ENCODE measurements around the gene TADA3.

TADA3 gene, protein sequence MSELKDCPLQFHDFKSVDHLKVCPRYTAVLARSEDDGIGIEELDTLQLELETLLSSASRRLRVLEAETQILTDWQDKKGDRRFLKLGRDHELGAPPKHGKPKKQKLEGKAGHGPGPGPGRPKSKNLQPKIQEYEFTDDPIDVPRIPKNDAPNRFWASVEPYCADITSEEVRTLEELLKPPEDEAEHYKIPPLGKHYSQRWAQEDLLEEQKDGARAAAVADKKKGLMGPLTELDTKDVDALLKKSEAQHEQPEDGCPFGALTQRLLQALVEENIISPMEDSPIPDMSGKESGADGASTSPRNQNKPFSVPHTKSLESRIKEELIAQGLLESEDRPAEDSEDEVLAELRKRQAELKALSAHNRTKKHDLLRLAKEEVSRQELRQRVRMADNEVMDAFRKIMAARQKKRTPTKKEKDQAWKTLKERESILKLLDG

DNA sequence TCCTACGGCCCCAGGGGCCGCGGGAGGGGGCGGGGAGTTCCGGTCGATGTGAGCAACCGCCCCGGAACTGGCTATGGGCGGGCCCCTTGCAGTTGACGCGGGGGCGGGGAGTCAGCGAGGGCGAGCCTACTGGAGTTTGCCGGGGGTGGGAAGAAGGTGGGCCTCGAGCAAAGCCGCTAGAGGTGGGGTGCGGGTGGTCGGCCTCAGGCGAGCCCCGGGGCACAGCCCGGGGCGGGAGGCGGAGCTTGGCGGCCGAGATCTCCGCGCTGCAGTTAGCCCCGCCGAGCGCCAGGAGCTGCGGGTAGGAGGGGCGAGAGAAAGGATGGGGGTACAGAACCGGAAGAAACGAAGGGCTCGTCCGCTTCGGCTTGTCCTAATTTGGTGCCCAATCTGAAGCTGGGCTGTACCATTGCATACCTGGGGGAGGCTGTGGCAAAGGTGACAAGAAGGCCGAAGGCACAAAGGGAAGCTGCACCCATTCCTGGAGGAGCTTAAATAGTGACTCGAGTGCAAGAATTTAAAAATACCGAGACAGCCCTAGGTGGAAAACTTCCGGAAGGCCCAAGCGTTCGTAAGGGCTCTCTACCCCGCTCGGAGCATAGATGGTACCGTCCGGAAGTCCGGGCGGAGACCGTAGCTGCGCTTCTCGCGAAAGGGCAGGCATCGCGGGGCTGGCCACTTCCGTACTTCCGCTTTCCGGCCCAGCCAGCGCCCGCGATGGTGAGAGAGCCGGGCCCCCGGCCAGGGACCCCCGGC is at the start of gene TADA3, which contains the start of gene ARPC4:
Gene TADA3, minus strand, starts transcription at position 69 of the 756 bp plus-strand sequence. CDS start 1,007 bp downstream, outside the sequence.
Gene ARPC4, plus strand, starts transcription at position 678 of the 756 bp plus-strand sequence. Its CDS starts 40 bp downstream, at position 718.
- DNase-seq: peak; percentile 88

DNA sequence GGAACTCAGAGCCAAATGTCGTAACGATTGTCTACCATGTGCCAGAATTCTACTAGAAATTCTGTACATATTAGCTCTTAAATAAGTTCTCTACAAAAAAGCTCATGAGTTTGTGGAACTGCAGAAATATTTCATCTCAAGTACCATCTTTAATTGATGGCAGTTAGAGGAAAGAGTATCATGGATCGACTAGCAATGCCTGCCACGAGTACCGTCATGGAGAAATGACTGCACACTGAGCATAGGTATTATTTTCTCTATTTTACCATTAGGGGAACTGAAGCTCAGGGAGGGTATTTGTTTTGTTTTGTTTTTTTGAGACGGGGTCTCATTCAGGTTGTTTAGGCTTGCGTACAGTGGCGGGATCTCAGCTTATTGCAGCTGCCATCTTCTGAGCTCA is 48.7 kb upstream of the TADA3 start:
- no peak for DNase-seq

DNA sequence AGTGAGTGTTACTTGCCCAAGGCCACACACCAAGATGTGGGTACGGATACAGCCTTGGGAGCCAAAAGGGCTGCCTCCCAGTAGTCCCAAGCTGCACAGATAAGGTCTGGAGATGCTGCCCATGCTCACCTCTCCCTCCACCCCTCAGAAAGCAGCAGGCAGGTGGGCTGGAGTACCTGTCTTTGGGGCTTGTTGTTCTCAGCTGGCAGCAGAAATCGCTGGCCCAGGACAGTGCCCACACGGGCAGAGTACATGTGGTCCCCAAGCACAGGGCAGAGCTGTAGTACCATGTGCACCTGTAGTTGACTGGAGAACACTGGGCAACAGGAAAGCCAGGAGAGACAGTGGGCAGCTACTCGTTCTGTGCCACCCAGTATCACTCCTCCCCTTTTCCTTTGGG is 46.6 kb upstream of the TADA3 start:
- DNase-seq: no peak

- no peak for DNase-seq
Observed at GRCh38 chr3:9837701-9838582, 45.7 kb upstream of the TADA3 start.

DNA sequence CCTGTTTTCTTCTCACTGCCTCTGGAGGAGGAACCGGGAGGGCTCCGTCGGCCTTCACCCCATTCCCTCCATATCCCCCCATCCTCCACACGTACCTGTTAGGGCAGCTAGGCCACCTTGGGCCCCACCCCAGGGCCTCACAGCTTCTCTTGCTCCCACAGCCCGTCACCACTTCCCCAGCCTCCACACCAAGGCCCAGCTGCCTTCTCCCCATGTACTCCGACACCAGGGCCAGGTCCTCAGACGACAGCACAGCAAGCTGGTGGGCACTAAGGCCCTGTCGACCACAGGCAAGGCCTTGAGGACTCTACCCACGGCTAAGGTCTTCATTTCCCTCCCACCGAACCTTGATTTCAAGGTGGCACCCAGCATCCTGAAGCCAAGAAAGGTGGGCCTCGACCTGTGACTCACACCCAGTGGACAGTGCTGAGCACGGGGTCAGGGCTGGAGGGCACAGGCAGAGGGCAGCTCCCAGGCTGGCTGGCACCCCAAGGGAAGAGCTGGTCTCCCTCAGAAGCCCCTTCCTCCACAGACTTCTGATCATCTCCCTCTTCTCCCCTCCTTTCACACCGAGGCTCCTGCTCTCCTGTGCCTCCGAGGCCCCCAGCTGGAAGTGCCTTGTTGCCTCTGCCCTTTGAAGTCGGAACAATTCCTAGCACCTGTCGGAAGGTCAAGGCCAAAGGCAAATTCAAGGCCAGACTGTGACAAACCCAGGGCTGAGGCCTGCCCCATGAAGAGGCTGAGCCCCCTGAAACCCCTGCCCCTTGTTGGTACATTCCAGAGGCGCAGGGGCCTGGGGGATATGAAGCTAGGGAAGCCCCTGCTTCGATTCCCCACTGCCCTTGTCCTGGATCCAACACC is 42.5 kb upstream of the TADA3 start:
- no peak for DNase-seq

GRCh38 chr3:9833078-9833477 is 40.8 kb upstream of the TADA3 start:
- DNase-seq: no peak

DNA sequence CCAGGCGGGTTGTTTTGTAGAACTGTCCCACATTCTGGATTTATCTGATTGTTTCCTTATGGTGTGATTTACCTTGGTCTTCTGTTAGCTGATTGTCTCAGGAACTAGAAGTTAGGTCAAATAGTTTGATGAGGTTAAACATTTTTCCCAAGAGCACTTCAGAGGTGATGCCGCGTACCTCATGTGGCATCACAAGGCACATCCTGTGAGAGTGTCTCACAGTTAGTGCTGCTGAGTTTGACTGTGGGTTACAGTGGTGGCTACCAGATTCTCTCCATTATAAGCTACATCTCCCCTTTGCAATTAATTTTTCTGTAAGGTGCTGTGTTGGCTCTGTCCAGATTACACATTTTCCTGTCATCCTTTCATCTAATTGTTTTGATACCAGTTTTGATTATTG is 39.0 kb upstream of the TADA3 start:
- no peak for DNase-seq

DNA sequence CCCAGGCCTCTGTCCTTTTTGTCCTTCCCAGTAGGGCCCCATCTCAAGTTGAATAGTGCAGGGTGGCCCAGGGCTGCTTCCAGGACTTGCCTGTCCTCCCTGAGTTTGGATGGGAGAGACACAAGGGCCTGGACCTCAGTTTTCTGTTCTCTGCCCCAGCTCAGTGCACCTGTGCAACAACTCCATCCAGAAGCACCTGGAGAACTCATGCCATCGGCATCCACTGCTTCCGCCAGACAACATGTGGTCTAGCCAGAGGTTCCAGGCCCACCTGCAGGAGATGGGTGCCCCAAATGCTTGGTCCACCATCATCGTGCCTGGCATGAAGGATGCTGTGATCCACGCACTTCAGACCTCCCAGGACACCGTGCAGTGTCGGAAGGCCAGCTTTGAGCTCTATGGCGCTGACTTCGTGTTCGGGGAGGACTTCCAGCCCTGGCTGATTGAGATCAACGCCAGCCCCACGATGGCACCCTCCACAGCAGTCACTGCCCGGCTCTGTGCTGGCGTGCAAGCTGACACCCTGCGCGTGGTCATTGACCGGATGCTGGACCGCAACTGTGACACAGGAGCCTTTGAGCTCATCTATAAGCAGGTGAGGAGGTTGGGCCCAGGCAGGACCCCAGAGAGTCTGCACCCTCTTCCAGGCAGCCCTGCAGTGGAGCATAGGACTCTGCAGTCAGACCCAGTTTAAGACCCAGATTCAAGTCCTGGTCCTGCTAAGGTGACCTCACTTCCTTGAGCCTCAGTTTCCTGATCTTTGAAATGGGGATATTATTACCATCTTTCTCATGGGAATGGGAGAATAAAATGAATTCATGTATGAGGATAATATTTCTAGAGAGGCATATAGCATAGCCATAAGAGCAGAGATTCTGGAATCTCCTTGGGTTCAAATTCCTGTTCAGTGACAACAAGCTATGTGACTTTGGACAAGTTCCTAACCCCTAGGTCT is 36.8 kb upstream of the TADA3 start:
- no peak for DNase-seq

DNA sequence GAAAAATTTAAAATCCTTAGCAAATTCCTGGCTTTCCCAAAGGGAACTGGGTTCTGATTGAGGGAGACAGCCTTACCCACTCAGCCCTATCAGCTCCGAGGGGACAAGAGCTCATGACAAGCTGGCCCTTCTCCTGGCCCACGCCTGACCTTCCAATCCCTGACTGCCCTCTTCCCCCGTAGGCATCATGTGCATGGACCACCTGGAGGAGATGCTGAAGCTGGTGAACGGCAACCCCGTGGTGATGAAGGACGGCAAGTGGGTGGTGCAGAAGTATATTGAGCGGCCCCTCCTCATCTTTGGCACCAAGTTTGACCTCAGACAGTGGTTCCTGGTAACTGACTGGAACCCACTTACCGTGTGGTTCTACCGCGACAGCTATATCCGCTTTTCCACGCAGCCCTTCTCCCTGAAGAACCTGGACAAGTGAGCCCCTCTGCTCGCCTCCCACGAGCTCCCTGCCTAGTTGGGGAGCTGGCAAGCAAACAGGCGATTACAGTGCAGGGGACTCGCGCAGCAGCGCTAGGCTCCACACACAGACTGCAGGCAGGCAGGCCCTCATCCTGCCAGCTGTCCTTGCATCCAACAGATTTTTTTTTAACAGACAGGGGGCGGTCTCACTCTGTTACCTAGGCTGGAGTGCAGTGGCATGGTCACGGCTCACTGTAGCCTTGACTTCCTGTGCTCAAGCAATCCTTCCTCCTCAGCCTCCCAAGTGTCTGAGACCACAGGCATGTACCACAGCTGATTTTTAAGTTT is 34.7 kb upstream of the TADA3 start:
- no peak for DNase-seq

GRCh38 chr3:9825451-9826040 is 33.3 kb upstream of the TADA3 start:
- DNase-seq: no peak

GRCh38 chr3:9820946-9821345 is 28.7 kb upstream of the TADA3 start:
- no peak for DNase-seq

DNA sequence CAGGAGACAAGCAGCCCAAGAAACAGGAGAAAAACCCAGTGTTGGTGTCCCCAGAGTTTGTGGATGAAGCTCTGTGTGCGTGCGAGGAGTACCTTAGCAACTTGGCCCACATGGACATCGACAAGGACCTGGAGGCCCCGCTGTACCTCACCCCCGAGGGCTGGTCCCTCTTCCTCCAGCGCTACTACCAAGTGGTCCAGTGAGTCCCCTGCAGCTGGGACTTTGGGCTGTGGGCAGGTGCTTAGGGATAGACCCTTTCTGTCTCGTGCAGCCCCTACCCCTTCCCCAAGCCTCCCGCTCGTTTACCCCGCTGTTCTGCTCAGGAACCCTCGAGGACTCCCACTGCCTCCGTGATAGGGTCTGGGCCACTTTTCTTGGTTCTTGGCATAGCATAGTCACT is 28.3 kb upstream of the TADA3 start:
- DNase-seq: no peak

- no peak for DNase-seq
Observed at GRCh38 chr3:9818666-9819335, 26.5 kb upstream of the TADA3 start.

- no peak for DNase-seq
Observed at GRCh38 chr3:9817436-9817835, 25.2 kb upstream of the TADA3 start.

GRCh38 chr3:9815986-9816385 is 23.7 kb upstream of the TADA3 start:
- DNase-seq: no peak

DNA sequence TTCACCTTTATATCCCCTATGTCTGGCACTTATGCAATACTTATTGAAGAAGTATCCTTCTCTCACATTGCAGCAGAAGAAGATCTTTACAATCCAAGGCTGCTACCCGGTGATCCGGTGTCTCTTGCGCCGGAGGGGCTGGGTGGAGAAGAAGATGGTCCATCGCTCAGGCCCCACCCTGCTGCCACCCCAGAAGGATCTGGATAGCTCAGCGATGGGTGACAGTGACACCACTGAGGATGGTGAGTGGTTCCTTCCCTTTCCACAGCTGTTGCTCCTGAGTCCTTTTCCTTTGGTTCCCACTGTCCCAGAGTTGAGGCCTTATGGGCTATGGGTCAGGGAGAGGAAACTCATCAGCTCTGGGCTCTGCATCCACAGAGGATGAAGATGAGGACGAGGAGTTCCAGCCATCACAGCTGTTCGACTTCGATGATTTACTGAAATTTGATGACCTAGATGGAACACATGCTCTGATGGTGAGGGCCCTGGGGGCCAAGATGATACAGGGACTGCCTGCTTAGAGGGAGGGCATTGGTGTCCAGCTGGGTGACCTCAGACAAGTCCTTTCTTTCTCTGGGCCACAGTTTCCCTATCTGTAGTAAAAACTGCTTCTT is 20.7 kb upstream of the TADA3 start:
- DNase-seq: no peak

GRCh38 chr3:9810846-9811245 is 18.6 kb upstream of the TADA3 start:
- no peak for DNase-seq

DNA sequence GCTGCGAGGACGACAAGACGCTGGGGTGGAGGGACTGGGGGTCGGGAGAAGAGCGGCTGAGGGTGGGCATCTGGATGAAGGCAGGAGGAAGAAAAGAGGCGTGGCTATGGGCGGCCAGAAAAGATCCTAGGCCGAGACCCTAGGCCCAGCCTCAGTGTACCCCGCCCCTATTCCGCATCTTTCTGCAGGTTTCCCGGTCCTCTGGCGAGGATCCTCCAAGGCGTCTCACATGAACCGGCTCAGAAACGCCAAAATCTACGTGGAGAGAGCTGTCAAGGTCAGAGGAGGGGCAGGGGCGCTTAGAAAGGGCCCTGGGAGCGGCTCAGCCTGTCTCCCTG is 18.1 kb upstream of the TADA3 start:
- DNase-seq: no peak

Data from NCI-H1092 (cell line).